Hematopoietic multipotent progenitor cell treated with erythropoietin and hydrocortisone succinate and interleukin-3 and kit ligand, for 4 days (in vitro differentiated cells): Measurements from ENCODE around the gene RAB4B.
A peak's percentile ranks its signal among the peaks of the same experiment; 100 is the strongest.
"Not testable (repeated sequence)": the region's sequence is repeated elsewhere in the genome, so short reads cannot be mapped to it uniquely, and the experiment has no call there.

Experiments
- DNase-seq: peaks from one replicate; pipeline ENCODE4 v3.0.0-alpha.2; 2015

RAB4B gene

GRCh38 chr19:40750874-40751537 is 27.0 kb upstream of the RAB4B start, which contains the start of gene SNRPA:
TSS of gene SNRPA (plus strand) at chr19:40751203. CDS start at chr19:40751409, 206 bp downstream.
- DNase-seq: peak; percentile 99

- DNase-seq: peak; percentile 34
These were observed 25.7 kb upstream of the RAB4B start for GRCh38 chr19:40752257-40752781.

DNA sequence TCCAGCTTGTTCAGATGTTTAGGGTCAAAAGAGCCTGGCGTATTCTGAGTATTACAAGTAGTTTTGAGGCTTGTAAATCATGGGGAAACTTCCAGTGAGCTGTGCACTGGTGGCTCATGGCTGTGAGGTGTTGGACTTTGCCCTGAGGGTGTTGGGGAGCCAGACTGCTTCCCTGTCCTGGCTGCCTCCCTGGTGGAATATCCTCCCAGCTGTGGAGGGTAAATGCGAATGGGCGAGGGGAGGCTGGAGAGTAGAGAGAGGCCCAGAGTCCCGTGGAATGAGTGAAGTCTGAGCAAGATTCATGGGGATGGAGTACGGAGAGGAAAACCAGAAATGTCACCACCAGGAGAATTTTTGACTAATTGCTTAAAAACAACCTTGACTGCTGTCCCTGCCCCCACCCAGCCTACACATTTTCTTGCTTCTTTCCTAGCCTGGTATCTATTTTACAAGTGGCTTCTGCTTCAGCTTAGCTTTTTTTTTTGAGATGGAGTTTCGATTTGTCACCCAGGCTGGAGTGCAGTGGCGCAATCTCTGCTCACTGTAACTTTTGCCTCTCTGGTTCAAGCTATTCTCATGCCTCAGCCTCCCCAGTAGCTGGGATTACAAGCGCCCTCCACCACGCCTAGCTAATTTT is 23.3 kb upstream of the RAB4B start:
- no peak for DNase-seq

DNA sequence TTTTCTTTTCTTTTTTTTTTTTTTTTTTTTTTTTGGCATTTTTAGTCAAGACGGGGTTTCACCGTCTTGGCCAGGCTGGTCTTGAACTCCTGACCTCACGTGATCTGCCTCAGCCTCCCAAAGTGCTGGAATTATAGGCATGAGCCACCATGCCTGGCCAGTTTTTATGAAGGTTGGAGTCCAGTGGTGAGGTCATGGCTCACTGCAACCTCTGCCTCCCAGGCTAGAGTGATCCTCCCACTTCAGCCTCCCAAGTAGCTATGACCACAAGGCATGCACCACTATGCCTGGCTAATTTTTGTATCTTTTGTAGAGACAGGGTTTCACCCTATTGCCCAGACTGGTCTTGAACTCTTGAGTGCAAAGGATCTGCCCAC is 22.8 kb upstream of the RAB4B start:
- DNase-seq: no peak

DNA sequence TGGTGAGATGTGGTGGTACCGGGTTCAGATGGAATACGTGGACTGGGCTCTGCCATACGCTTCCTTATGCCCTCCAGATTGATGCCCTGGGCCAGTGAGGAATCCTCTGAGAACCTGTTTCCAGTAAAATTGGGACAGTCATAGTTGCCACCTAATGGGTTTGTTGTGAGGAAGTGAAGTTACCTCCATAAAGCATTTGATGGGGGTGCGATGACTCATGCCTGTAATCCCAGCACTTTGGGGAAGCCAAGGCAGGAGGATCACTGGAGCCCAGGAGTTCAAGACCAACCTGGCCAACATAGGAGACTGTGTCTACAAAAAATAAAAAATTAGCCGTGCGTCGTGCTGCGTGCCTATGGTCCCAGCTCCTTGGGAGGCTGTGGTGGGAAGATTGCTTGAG is 22.3 kb upstream of the RAB4B start:
- DNase-seq: no peak

DNA sequence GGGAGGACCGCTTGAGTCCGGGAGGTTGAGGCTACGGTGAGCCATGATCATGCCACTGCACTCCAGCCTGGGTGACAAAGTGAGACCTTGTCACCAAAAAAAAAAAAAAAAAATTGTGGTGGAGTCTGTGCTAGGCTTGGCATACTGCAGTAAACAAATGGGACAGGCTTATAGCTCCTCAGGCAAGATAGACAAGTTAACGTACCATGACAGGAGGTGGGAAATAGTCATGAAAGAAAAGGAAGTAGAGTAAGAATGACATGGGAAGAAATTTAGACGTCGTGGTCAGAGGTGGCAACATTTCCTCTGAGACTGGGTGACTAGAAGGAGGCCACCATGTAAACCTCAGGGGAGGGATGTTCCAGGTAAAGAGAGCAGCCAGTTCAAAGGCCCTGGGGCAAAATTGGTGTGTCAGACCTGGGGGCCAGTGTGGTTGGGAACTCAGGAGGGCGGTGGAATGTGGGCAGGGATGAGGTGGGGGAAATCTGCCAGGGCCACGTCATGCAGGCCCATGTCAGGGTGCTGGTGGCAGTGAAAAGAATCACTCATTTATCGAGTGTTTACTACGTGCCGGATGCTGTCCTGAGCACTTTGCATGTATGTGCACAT is 21.4 kb upstream of the RAB4B start:
- DNase-seq: no peak

- DNase-seq: no peak
These were observed 19.6 kb upstream of the RAB4B start for GRCh38 chr19:40758491-40758890.

- no peak for DNase-seq
These were observed 18.7 kb upstream of the RAB4B start for GRCh38 chr19:40759352-40759751.

DNA sequence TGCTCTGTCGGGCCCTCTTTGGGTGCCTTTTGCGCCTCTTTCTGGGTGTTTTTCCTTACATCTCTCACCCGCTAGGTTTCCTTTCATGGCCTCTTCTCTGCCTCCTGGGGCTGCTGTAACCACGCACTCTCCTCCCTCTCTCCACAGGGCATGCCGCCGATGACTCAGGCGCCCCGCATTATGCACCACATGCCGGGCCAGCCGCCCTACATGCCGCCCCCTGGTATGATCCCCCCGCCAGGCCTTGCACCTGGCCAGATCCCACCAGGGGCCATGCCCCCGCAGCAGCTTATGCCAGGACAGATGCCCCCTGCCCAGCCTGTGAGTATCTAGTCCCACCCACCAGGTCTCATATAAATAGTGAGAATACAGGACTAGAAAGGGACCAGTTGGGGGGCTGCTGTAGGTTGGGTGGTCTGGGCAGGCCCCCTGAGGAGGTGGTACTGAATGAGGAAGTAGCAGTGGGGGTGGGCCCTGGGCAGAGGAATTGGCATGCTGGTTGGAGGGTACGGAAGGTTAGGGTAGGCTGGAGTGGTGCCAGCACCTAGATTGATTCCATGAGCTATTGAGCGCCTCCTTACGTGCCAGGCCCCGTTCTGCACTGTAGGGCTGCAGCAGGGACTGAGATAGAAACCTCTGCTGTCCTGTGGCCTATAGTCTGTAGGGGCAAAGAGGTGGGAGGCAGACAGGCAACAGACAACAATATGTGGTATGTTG is 15.1 kb upstream of the RAB4B start:
- DNase-seq: no peak

GRCh38 chr19:40763526-40763925 is 14.5 kb upstream of the RAB4B start:
- DNase-seq: no peak

GRCh38 chr19:40763963-40764362 is 14.1 kb upstream of the RAB4B start:
- DNase-seq: no peak

GRCh38 chr19:40766385-40766784 is 11.7 kb upstream of the RAB4B start:
- not testable (repeated sequence) for DNase-seq

DNA sequence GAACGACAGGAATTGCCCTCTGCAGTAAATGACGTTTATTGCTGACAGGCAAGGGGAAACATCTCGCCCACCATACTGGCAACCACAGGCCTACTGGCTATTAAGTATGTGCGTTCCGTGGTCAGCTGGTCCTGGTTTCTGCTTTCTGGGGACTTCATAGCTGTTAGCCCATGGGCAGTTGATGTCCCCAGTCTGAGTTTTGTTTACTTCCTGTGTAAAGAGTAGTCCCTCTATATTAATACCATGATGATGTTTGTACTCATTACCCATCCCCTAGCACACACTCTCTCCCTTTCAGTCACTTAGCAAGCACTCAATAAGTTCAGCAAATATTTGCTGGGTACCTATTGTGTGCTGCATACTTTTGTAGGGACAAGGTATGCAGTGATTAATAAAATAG is 9.2 kb upstream of the RAB4B start:
- DNase-seq: no peak

- peak; percentile 53 for DNase-seq
These were observed 6.8 kb upstream of the RAB4B start for GRCh38 chr19:40771101-40771862.

DNA sequence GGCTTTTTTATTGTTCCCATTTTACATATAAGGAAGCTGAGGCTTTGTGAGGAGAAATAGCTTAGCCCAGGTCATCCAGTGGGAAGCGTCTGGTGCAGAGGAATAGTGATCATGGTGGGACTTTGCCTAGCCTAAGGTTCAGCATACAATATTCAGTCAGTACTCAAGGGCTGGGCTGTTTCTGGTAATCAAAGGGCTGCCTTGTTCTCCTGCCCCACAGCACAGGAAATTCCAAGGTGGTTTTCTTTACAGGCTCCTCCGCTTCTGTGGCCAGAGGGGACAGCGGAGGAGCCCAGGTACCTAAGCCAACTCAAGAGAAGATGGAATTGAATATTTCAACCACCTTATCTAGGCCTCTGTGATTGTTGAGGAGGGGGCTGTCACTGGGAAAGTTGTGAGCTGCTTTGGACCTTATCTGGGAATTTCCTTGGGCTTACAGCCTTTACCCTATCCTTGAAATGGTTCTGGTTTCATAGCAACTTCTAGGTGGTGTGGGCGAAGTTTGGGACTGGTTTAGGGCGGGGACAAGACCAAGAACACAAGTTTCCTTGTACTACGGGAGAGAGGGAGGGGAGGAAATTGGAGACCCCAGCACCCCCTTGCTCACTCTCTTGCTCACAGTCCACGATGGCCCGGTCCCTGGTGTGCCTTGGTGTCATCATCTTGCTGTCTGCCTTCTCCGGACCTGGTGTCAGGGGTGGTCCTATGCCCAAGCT is 3.0 kb upstream of the RAB4B start, which contains the start of gene MIA:
Gene MIA (plus strand): TSS at position 606 of the 716 bp plus-strand sequence. CDS start 22 bp downstream, at position 628.
- DNase-seq: no peak

GRCh38 chr19:40775632-40776022 is 2.4 kb upstream of the RAB4B start:
- no peak for DNase-seq

- no peak for DNase-seq
These were observed 1.7 kb upstream of the RAB4B start for GRCh38 chr19:40776364-40776763.

GRCh38 chr19:40776932-40777644 is 959 bp upstream of the RAB4B start:
- DNase-seq: peak; percentile 99

DNA sequence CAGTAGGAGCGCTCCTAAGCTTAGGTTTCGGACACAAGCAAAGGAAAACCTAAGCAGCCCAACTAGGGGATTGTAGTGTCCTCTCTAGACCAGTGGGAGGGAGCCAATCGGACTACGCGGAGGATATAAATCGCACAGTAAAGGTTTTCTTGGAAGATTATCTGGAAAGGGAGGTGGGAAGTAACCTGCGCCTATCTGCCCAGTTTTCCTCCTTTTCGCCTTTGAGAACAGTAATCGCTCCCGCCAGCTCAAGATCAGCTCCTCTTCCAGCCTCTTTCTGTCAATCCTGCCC is 456 bp upstream of the RAB4B start:
- no peak for DNase-seq

GRCh38 chr19:40778706-40779284 is 748 bp downstream of the RAB4B start:
- peak; percentile 46 for DNase-seq

DNA sequence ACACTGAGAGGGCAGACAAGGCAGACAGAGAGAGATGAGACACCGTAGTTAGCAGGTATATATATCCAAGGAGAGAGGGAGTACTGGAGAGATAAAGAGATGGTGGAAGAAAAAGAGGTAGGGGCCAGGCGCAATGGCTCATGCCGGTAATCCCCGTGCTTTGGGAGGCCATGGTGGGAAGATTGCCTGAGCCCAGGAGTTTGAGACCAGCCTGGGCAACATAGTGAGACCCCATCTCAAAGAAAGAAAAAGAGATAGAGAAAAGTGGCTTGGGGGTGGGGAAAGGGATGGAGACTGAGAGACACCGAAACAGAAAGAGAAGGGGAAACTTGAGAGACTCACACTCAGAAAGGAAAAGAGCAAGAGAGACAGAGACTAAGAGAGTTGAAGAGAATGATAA is 2.5 kb downstream of the RAB4B start:
- DNase-seq: no peak
